GM23338 (cell line): ENCODE data around the gene NPAS3. TPM values are rescaled to one million over a fixed set of nuclear protein-coding genes. Genes with fewer than 3 reads are reported as not detected.

Experiments
- ATAC-seq: fragments of 200-7000 bp; cut with Tn5 transposase; 3 replicates; pipeline ENCODE4 v1.9.1; 2020
- DNase-seq: peaks from one replicate; pipeline ENCODE4 v3.0.0-alpha.2; 2015; ENCODE audit warnings: low spot score
- H2AFZ ChIP-seq: fragments of 200-600 bp; sonication (generic); 2 replicates; pipeline ENCODE4 v1.8.0; 2016; ENCODE audit warnings: antibody characterized with exemption, mild to moderate bottlenecking, moderate library complexity
- H3F3A ChIP-seq: fragments of 200-600 bp; sonication (generic); replicated peaks from 2 replicates; pipeline ENCODE4 v1.8.0; 2017; ENCODE audit warnings: antibody characterized with exemption, mixed run types, low read depth
- H3K27ac ChIP-seq: fragments of 200-600 bp; sonication (generic); 2 replicates; pipeline ENCODE4 v1.6.1; 2016; ENCODE audit warnings: low read depth
- H3K27me3 ChIP-seq: fragments of 200-600 bp; sonication (generic); 2 replicates; pipeline ENCODE4 v1.8.0; 2016; ENCODE audit warnings: mild to moderate bottlenecking, mixed run types, moderate library complexity; ENCODE audit not compliant: insufficient read depth
- H3K36me3 ChIP-seq: fragments of 200-600 bp; sonication (generic); 2 replicates; pipeline ENCODE4 v1.8.0; 2016; ENCODE audit warnings: mild to moderate bottlenecking; ENCODE audit not compliant: insufficient read depth
- H3K4me1 ChIP-seq: fragments of 200-600 bp; sonication (generic); 2 replicates; pipeline ENCODE4 v1.8.0; 2016; ENCODE audit warnings: mild to moderate bottlenecking, moderate library complexity; ENCODE audit not compliant: insufficient read depth
- H3K4me2 ChIP-seq: fragments of 200-600 bp; sonication (generic); 2 replicates; pipeline ENCODE4 v1.7.1; 2017; ENCODE audit warnings: mixed run types
- H3K4me3 ChIP-seq: fragments of 200-600 bp; sonication (generic); 2 replicates; pipeline ENCODE4 v1.6.1; 2016; ENCODE audit warnings: mixed run types
- H3K79me2 ChIP-seq: fragments of 200-600 bp; sonication (generic); replicated peaks from 2 replicates; pipeline ENCODE4 v1.8.0; 2017; ENCODE audit warnings: mild to moderate bottlenecking; ENCODE audit not compliant: insufficient read depth
- H3K9me2 ChIP-seq: fragments of 200-600 bp; sonication (generic); 2 replicates; pipeline ENCODE4 v1.8.0; 2017; ENCODE audit not compliant: insufficient read depth
- H4K20me1 ChIP-seq: fragments of 200-600 bp; sonication (generic); replicated peaks from 2 replicates; pipeline ENCODE4 v1.8.0; 2017; ENCODE audit warnings: mild to moderate bottlenecking; ENCODE audit not compliant: insufficient read depth
- H3K27ac Mint-ChIP-seq: 2 replicates; pipeline ENCODE4 v1.8.0; 2020; ENCODE audit warnings: inconsistent platforms, mild to moderate bottlenecking, moderate library complexity, mixed read lengths
- H3K27me3 Mint-ChIP-seq: 3 replicates; pipeline ENCODE4 v1.8.0; 2022; ENCODE audit warnings: low read depth, mild to moderate bottlenecking, moderate library complexity, mixed read lengths, inconsistent platforms; ENCODE audit not compliant: insufficient read depth, poor library complexity
- H3K36me3 Mint-ChIP-seq: 3 replicates; pipeline ENCODE4 v1.8.0; 2021; ENCODE audit warnings: low read depth, mild to moderate bottlenecking, inconsistent platforms, moderate library complexity, mixed read lengths
- H3K4me1 Mint-ChIP-seq: 3 replicates; pipeline ENCODE4 v1.8.0; 2020; ENCODE audit warnings: mild to moderate bottlenecking, inconsistent platforms, mixed read lengths
- H3K4me3 Mint-ChIP-seq: 3 replicates; pipeline ENCODE4 v1.8.0; 2021; ENCODE audit warnings: moderate library complexity, mild to moderate bottlenecking, inconsistent platforms, mixed read lengths
- H3K9me3 Mint-ChIP-seq: 3 replicates; pipeline ENCODE4 v1.8.0; 2020; ENCODE audit warnings: moderate library complexity, mild to moderate bottlenecking, inconsistent platforms, mixed read lengths
- CREB1 ChIP-seq: fragments of 250-450 bp; sonication (Bioruptor Pico); IDR thresholded peaks from 2 replicates; pipeline ENCODE4 v1.5.0; 2020; ENCODE audit warnings: low read depth, mild to moderate bottlenecking, moderate library complexity
- EZH2phosphoT487 ChIP-seq: fragments of 200-600 bp; sonication (generic); IDR thresholded peaks from one replicate; pipeline ENCODE4 v1.8.1; 2018; ENCODE audit warnings: antibody characterized with exemption; ENCODE audit not compliant: unreplicated experiment
- JUNB ChIP-seq: IDR thresholded peaks from one replicate; pipeline ENCODE4 v1.6.1; 2016; ENCODE audit warnings: antibody characterized with exemption; ENCODE audit not compliant: unreplicated experiment
- NANOG ChIP-seq: IDR thresholded peaks from 2 replicates; pipeline ENCODE4 v1.6.1; 2016; ENCODE audit warnings: antibody characterized with exemption, borderline replicate concordance
- POLR2AphosphoS5 ChIP-seq: IDR thresholded peaks from 2 replicates; pipeline ENCODE4 v1.6.1; 2016; ENCODE audit warnings: antibody characterized with exemption, low read depth
- REST ChIP-seq: IDR thresholded peaks from one replicate; pipeline ENCODE4 v1.6.1; 2018; ENCODE audit warnings: antibody characterized with exemption; ENCODE audit not compliant: unreplicated experiment
- STAT1 ChIP-seq: IDR thresholded peaks from one replicate; pipeline ENCODE4 v1.6.1; 2016; ENCODE audit warnings: antibody characterized with exemption; ENCODE audit not compliant: unreplicated experiment
- ZNF114 ChIP-seq: fragments of 250-450 bp; sonication (Bioruptor Pico); IDR thresholded peaks from 2 replicates; pipeline ENCODE4 v1.5.0; 2020; ENCODE audit warnings: mild to moderate bottlenecking, moderate library complexity
- ZNF331 ChIP-seq: fragments of 250-450 bp; sonication (Bioruptor Pico); IDR thresholded peaks from 2 replicates; pipeline ENCODE4 v1.5.0; 2020; ENCODE audit warnings: low read depth, mild to moderate bottlenecking, moderate library complexity
- polyA plus RNA-seq: library from polyadenylated mRNA; unstranded; fragments of >200 nt; fragmentation: Nextera tagmentation; extraction: Ambion mirVana; gene quantifications from 2 replicates; pipeline ENCODE4 v1.2.1, GENCODE V29; 2016
- total RNA-seq: library from RNA; depleted of rRNA; stranded (reverse); fragments of >200 nt; shearing (Covaris generic); gene quantifications from 2 replicates; pipeline ENCODE4 v1.2.3, GENCODE V29; 2014
- TF ChIP-seq, protein P1 (sequence below), 2 experiments: fragments of 200-600 bp in 1 of 2; sonication (generic) in 1 of 2; conservative IDR thresholded peaks; 2 replicates each; pipeline versions ENCODE4 v1.5.1 to v1.6.1; 2016 to 2017; ENCODE audit warnings: antibody characterized with exemption in 2 of 2, low read depth in 2 of 2, mild to moderate bottlenecking in 2 of 2, moderate library complexity in 1 of 2
- TF ChIP-seq, protein P2 (sequence below): IDR thresholded peaks from 2 replicates; pipeline ENCODE4 v1.6.1; 2016; ENCODE audit warnings: antibody characterized with exemption

Gene NPAS3
- total and polyA plus RNA-seq, 2 experiments from 2014 or later = 0.17 to 0.19 TPM

- H3K27ac Mint-ChIP-seq = no peak overlapping the region
- H3K4me3 Mint-ChIP-seq = no peak overlapping the region
- H3K4me1 ChIP-seq = no peaks in the 10 kb centered on the region
- H3K4me2 ChIP-seq = no peak overlapping the region
- no peaks in the 10 kb centered on the region for H3K36me3 ChIP-seq
- H3K4me1 Mint-ChIP-seq = no peaks in the 10 kb centered on the region; the same call in 2 of the 3 replicates
- H3K79me2 ChIP-seq = no peaks in the 10 kb centered on the region
- no peak overlapping the region for H2AFZ ChIP-seq
- TF ChIP-seq STAT1 (no peak), ZNF331 (CRISPR knock-in tag) (no peak)
- TF ChIP-seq, protein P1, sequence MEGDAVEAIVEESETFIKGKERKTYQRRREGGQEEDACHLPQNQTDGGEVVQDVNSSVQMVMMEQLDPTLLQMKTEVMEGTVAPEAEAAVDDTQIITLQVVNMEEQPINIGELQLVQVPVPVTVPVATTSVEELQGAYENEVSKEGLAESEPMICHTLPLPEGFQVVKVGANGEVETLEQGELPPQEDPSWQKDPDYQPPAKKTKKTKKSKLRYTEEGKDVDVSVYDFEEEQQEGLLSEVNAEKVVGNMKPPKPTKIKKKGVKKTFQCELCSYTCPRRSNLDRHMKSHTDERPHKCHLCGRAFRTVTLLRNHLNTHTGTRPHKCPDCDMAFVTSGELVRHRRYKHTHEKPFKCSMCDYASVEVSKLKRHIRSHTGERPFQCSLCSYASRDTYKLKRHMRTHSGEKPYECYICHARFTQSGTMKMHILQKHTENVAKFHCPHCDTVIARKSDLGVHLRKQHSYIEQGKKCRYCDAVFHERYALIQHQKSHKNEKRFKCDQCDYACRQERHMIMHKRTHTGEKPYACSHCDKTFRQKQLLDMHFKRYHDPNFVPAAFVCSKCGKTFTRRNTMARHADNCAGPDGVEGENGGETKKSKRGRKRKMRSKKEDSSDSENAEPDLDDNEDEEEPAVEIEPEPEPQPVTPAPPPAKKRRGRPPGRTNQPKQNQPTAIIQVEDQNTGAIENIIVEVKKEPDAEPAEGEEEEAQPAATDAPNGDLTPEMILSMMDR (conservative IDR thresholded peaks at IDR 0.05; ENCODE audit: low read depth in 2 of 2) = no peak
- no peak overlapping the region for H3K4me3 ChIP-seq
- no peaks in the 10 kb centered on the region for H3F3A ChIP-seq
- H3K27me3 Mint-ChIP-seq = peaks cover 2% of the 10 kb centered on the region
- no peaks in the 10 kb centered on the region for H3K9me3 Mint-ChIP-seq
- H4K20me1 ChIP-seq = no peaks in the 10 kb centered on the region
- peak; percentile 23 for DNase-seq
- no peaks in the 10 kb centered on the region for H3K36me3 Mint-ChIP-seq
- H3K27ac ChIP-seq = no peak overlapping the region
- peak; percentile 51; the same call in 2 of the 3 replicates for ATAC-seq
- no peaks in the 10 kb centered on the region for H3K27me3 ChIP-seq
- H3K9me2 ChIP-seq = no peaks in the 10 kb centered on the region
These were observed 341.2 kb downstream of the NPAS3 start for GRCh38 chr14:33279865-33280264.

DNA sequence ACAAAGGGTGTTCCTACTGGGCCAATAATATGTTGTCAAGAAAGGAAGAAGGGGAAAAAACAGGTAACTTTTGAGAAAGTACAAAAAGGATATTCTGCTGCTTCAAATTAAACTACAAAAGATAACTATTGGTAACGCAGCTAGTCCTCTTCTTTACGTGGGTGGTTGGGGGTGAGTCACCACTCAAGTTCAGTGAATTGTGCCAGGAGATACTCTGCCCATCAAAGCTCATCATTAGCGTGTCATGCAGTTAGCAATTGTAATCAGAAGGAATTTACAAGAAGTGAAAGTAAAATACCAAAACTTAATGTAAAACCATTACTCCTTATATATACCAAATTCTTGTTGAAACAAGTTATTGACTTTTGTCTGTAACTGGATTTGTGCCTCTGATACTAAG is 342.0 kb downstream of the NPAS3 start:
- no peaks in the 10 kb centered on the region for H3K36me3 Mint-ChIP-seq
- no peak overlapping the region for H3K27ac ChIP-seq
- H3K9me2 ChIP-seq = no peaks in the 10 kb centered on the region
- H3K4me1 ChIP-seq = no peaks in the 10 kb centered on the region
- H3K4me1 Mint-ChIP-seq = peaks cover under 1% of the 10 kb centered on the region; the same call in 2 of the 3 replicates
- ATAC-seq (no peak), DNase-seq (no peak)
- no peak overlapping the region for H2AFZ ChIP-seq
- H3K4me3 Mint-ChIP-seq = no peak overlapping the region
- H3K27ac Mint-ChIP-seq = no peak overlapping the region
- no peaks in the 10 kb centered on the region for H3F3A ChIP-seq
- H3K4me2 ChIP-seq = no peak overlapping the region
- H3K36me3 ChIP-seq = no peaks in the 10 kb centered on the region
- no peak overlapping the region for H3K4me3 ChIP-seq
- H4K20me1 ChIP-seq = no peaks in the 10 kb centered on the region
- no peaks in the 10 kb centered on the region for H3K9me3 Mint-ChIP-seq
- H3K27me3 ChIP-seq = no peaks in the 10 kb centered on the region
- H3K79me2 ChIP-seq = no peaks in the 10 kb centered on the region
- H3K27me3 Mint-ChIP-seq = peaks cover 2% of the 10 kb centered on the region
- TF ChIP-seq ZNF331 (CRISPR knock-in tag) = no peak
- TF ChIP-seq, protein P2, sequence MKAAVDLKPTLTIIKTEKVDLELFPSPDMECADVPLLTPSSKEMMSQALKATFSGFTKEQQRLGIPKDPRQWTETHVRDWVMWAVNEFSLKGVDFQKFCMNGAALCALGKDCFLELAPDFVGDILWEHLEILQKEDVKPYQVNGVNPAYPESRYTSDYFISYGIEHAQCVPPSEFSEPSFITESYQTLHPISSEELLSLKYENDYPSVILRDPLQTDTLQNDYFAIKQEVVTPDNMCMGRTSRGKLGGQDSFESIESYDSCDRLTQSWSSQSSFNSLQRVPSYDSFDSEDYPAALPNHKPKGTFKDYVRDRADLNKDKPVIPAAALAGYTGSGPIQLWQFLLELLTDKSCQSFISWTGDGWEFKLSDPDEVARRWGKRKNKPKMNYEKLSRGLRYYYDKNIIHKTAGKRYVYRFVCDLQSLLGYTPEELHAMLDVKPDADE = no peak
- no peak for TF ChIP-seq NANOG
- TF ChIP-seq, protein P1 (conservative IDR thresholded peaks at IDR 0.05; ENCODE audit: low read depth in 2 of 2) = no peak
- no peak for TF ChIP-seq CREB1 (CRISPR knock-in tag)
- TF ChIP-seq REST = no peak
- TF ChIP-seq POLR2AphosphoS5 = no peak
- TF ChIP-seq JUNB = no peak
- TF ChIP-seq ZNF114 = no peak
- no peak for TF ChIP-seq STAT1
- no peak for TF ChIP-seq EZH2phosphoT487
